Central memory CD8-positive, alpha-beta T cell (primary cell): ENCODE measurements around the gene AP5Z1.
"Not testable (repeated sequence)": the region's sequence is repeated elsewhere in the genome, so short reads cannot be mapped to it uniquely, and the experiment has no call there.

Experiments
- ATAC-seq: fragments of 150-1000 bp; cut with Tn5 transposase; replicated peaks from 2 replicates; pipeline ENCODE4 v1.10.0; 2022; ENCODE audit warnings: mild to moderate bottlenecking, moderate FRiP score, moderate number of reproducible peaks; ENCODE audit not compliant: poor library complexity, severe bottlenecking; ENCODE audit errors: extremely low read depth
- DNase-seq, 2 donors: peaks; one replicate each; pipeline ENCODE4 v3.0.0; 2021; ENCODE audit warnings: low spot score in 2 of 2
- H3K27ac Mint-ChIP-seq: one replicate; pipeline ENCODE4 v1.8.0; 2022; ENCODE audit warnings: low read depth, mild to moderate bottlenecking, moderate library complexity, mixed read lengths
- H3K27me3 Mint-ChIP-seq: one replicate; pipeline ENCODE4 v1.8.0; 2022; ENCODE audit warnings: mixed read lengths
- H3K36me3 Mint-ChIP-seq: one replicate; pipeline ENCODE4 v1.8.0; 2022; ENCODE audit warnings: mild to moderate bottlenecking, moderate library complexity, mixed read lengths; ENCODE audit not compliant: insufficient read depth
- H3K4me1 Mint-ChIP-seq: one replicate; pipeline ENCODE4 v1.8.0; 2022; ENCODE audit warnings: mixed read lengths
- H3K4me3 Mint-ChIP-seq: one replicate; pipeline ENCODE4 v1.8.0; 2022; ENCODE audit warnings: mild to moderate bottlenecking, moderate library complexity, mixed read lengths
- H3K9me3 Mint-ChIP-seq: one replicate; pipeline ENCODE4 v1.8.0; 2022; ENCODE audit warnings: mixed read lengths

AP5Z1 gene

GRCh38 chr7:4788627-4789189 lies 13.3 kb downstream of the AP5Z1 start:
- ATAC-seq = no peak
- DNase-seq = no peak
- H3K36me3 Mint-ChIP-seq = peaks cover 24% of the 10 kb centered on the region
- no peaks in the 10 kb centered on the region for H3K4me1 Mint-ChIP-seq
- no peaks in the 10 kb centered on the region for H3K9me3 Mint-ChIP-seq
- no peak overlapping the region for H3K4me3 Mint-ChIP-seq
- H3K27ac Mint-ChIP-seq = no peak overlapping the region
- no peaks in the 10 kb centered on the region for H3K27me3 Mint-ChIP-seq

- H3K4me3 Mint-ChIP-seq = no peak overlapping the region
- H3K4me1 Mint-ChIP-seq = no peaks in the 10 kb centered on the region
- DNase-seq (no peak), ATAC-seq (no peak)
- peaks cover 22% of the 10 kb centered on the region for H3K36me3 Mint-ChIP-seq
- H3K27me3 Mint-ChIP-seq = no peaks in the 10 kb centered on the region
- H3K27ac Mint-ChIP-seq = peak overlapping the region; percentile 50
- H3K9me3 Mint-ChIP-seq = no peaks in the 10 kb centered on the region
These were observed 14.0 kb downstream of the AP5Z1 start for GRCh38 chr7:4789194-4790077.

GRCh38 chr7:4790078-4790465 lies 14.6 kb downstream of the AP5Z1 start:
- H3K9me3 Mint-ChIP-seq = no peaks in the 10 kb centered on the region
- DNase-seq (no peak), ATAC-seq (no peak)
- H3K27me3 Mint-ChIP-seq = no peaks in the 10 kb centered on the region
- H3K4me1 Mint-ChIP-seq = no peaks in the 10 kb centered on the region
- no peak overlapping the region for H3K4me3 Mint-ChIP-seq
- H3K27ac Mint-ChIP-seq = peak overlapping the region; percentile 50
- peaks cover 21% of the 10 kb centered on the region for H3K36me3 Mint-ChIP-seq

- no peak overlapping the region for H3K4me3 Mint-ChIP-seq
- H3K27ac Mint-ChIP-seq = peak overlapping the region; percentile 50
- H3K9me3 Mint-ChIP-seq = no peaks in the 10 kb centered on the region
- DNase-seq (no peak), ATAC-seq (no peak)
- H3K27me3 Mint-ChIP-seq = no peaks in the 10 kb centered on the region
- peaks cover 21% of the 10 kb centered on the region for H3K36me3 Mint-ChIP-seq
- H3K4me1 Mint-ChIP-seq = no peaks in the 10 kb centered on the region
These were observed 15.1 kb downstream of the AP5Z1 start for GRCh38 chr7:4790516-4790991.

GRCh38 chr7:4791101-4791737 lies 15.8 kb downstream of the AP5Z1 start:
- no peak overlapping the region for H3K27ac Mint-ChIP-seq
- no peak overlapping the region for H3K4me3 Mint-ChIP-seq

GRCh38 chr7:4791738-4792536 lies 16.5 kb downstream of the AP5Z1 start:
- ATAC-seq = peak; percentile 68
- H3K36me3 Mint-ChIP-seq = peaks cover 14% of the 10 kb centered on the region
- H3K4me3 Mint-ChIP-seq = no peak overlapping the region
- no peaks in the 10 kb centered on the region for H3K4me1 Mint-ChIP-seq
- H3K9me3 Mint-ChIP-seq = no peaks in the 10 kb centered on the region
- no peaks in the 10 kb centered on the region for H3K27me3 Mint-ChIP-seq
- no peak overlapping the region for H3K27ac Mint-ChIP-seq
- DNase-seq = peak; percentile 56 to 63

More at GRCh38 chr7:4791101-4791737, 15.8 kb downstream of the AP5Z1 start:
- no peaks in the 10 kb centered on the region for H3K4me1 Mint-ChIP-seq
- H3K27me3 Mint-ChIP-seq = no peaks in the 10 kb centered on the region
- peaks cover 18% of the 10 kb centered on the region for H3K36me3 Mint-ChIP-seq
- ATAC-seq (no peak), DNase-seq (no peak)
- H3K9me3 Mint-ChIP-seq = no peaks in the 10 kb centered on the region

GRCh38 chr7:4792537-4793126 lies 17.2 kb downstream of the AP5Z1 start:
- no peak overlapping the region for H3K4me3 Mint-ChIP-seq
- no peaks in the 10 kb centered on the region for H3K9me3 Mint-ChIP-seq
- peaks cover 12% of the 10 kb centered on the region for H3K36me3 Mint-ChIP-seq
- DNase-seq = no peak
- H3K27ac Mint-ChIP-seq = no peak overlapping the region
- peak; percentile 43 for ATAC-seq
- H3K27me3 Mint-ChIP-seq = no peaks in the 10 kb centered on the region
- H3K4me1 Mint-ChIP-seq = no peaks in the 10 kb centered on the region

GRCh38 chr7:4793385-4793993 lies 18.1 kb downstream of the AP5Z1 start:
- H3K36me3 Mint-ChIP-seq, DNase-seq, H3K4me1 Mint-ChIP-seq, H3K27ac Mint-ChIP-seq, H3K4me3 Mint-ChIP-seq, H3K27me3 Mint-ChIP-seq, H3K9me3 Mint-ChIP-seq, ATAC-seq: not testable (repeated sequence)

- not testable (repeated sequence) for H3K4me1 Mint-ChIP-seq, H3K27me3 Mint-ChIP-seq, H3K36me3 Mint-ChIP-seq, H3K27ac Mint-ChIP-seq, H3K4me3 Mint-ChIP-seq, H3K9me3 Mint-ChIP-seq, DNase-seq, ATAC-seq
These were observed 18.7 kb downstream of the AP5Z1 start for GRCh38 chr7:4794171-4794570.

- Mint-ChIP-seq H3K27me3 (no peaks in the 10 kb centered on the region), H3K9me3 (no peaks in the 10 kb centered on the region), H3K36me3 (peaks cover 7% of the 10 kb centered on the region), H3K27ac (no peak overlapping the region), H3K4me3 (no peak overlapping the region), H3K4me1 (no peaks in the 10 kb centered on the region)
- ATAC-seq = no peak
- DNase-seq = no peak
These were observed 19.3 kb downstream of the AP5Z1 start for GRCh38 chr7:4794591-4795350.

GRCh38 chr7:4796453-4796852 lies 21.0 kb downstream of the AP5Z1 start:
- Mint-ChIP-seq H3K9me3 (no peaks in the 10 kb centered on the region), H3K27me3 (no peaks in the 10 kb centered on the region), H3K4me1 (no peaks in the 10 kb centered on the region), H3K4me3 (no peak overlapping the region), H3K36me3 (peaks cover 8% of the 10 kb centered on the region), H3K27ac (no peak overlapping the region)
- no peak for DNase-seq
- no peak for ATAC-seq
